Endothelial cell of hepatic sinusoid (primary cell): ENCODE measurements around the gene TNNT2.

Experiments used
- in situ Hi-C: cut with HindIII; loops from 2 replicates; pipeline ENCODE4 v1.10.0; 2017; ENCODE audit warnings: low sequenced_read_pairs

Gene TNNT2

GRCh38 chr1:201344206-201345080, 33.0 kb downstream of the TNNT2 start:
- in situ Hi-C loops, result loop anchor here (5.0 kb wide), 1 partner anchor 42 kb away; no protein-coding TSS in a partner anchor

- in situ Hi-C loops, result no loop called here
Measured at GRCh38 chr1:201341377-201341776, 36.1 kb downstream of the TNNT2 start.

- in situ Hi-C loops, result no loop called here
Measured at GRCh38 chr1:201336711-201337450, 40.6 kb downstream of the TNNT2 start.

GRCh38 chr1:201335901-201336300, 41.6 kb downstream of the TNNT2 start:
- in situ Hi-C loops, result no loop called here

GRCh38 chr1:201335174-201335870, 42.2 kb downstream of the TNNT2 start:
- in situ Hi-C loops, result no loop called here

GRCh38 chr1:201334325-201335173, 42.9 kb downstream of the TNNT2 start:
- in situ Hi-C loops, result no loop called here

- in situ Hi-C loops, result no loop called here
Measured at GRCh38 chr1:201332616-201333335, 44.7 kb downstream of the TNNT2 start.

- in situ Hi-C loops, result no loop called here
Measured at GRCh38 chr1:201332021-201332420, 45.5 kb downstream of the TNNT2 start.

- in situ Hi-C loops, result no loop called here
Measured at GRCh38 chr1:201331166-201331565, 46.3 kb downstream of the TNNT2 start.

- in situ Hi-C loops, result no loop called here
Measured at GRCh38 chr1:201330541-201330940, 46.9 kb downstream of the TNNT2 start.

- in situ Hi-C loops, result no loop called here
Measured at GRCh38 chr1:201329801-201330200, 47.7 kb downstream of the TNNT2 start.

- in situ Hi-C loops, result no loop called here
Measured at GRCh38 chr1:201329286-201329685, 48.2 kb downstream of the TNNT2 start.

GRCh38 chr1:201328576-201328975, 48.9 kb downstream of the TNNT2 start:
- in situ Hi-C loops, result no loop called here

GRCh38 chr1:201327687-201328240, 49.7 kb downstream of the TNNT2 start:
- in situ Hi-C loops, result no loop called here

- in situ Hi-C loops, result no loop called here
Measured at GRCh38 chr1:201326710-201327109, 50.8 kb downstream of the TNNT2 start.

GRCh38 chr1:201325678-201326060, 51.8 kb downstream of the TNNT2 start:
- in situ Hi-C loops, result no loop called here

- in situ Hi-C loops, result no loop called here
Measured at GRCh38 chr1:201324821-201325677, 52.4 kb downstream of the TNNT2 start.

- in situ Hi-C loops, result no loop called here
Measured at GRCh38 chr1:201324306-201324705, 53.2 kb downstream of the TNNT2 start.
